ENCODE data around the gene GNAL.

DNA sequence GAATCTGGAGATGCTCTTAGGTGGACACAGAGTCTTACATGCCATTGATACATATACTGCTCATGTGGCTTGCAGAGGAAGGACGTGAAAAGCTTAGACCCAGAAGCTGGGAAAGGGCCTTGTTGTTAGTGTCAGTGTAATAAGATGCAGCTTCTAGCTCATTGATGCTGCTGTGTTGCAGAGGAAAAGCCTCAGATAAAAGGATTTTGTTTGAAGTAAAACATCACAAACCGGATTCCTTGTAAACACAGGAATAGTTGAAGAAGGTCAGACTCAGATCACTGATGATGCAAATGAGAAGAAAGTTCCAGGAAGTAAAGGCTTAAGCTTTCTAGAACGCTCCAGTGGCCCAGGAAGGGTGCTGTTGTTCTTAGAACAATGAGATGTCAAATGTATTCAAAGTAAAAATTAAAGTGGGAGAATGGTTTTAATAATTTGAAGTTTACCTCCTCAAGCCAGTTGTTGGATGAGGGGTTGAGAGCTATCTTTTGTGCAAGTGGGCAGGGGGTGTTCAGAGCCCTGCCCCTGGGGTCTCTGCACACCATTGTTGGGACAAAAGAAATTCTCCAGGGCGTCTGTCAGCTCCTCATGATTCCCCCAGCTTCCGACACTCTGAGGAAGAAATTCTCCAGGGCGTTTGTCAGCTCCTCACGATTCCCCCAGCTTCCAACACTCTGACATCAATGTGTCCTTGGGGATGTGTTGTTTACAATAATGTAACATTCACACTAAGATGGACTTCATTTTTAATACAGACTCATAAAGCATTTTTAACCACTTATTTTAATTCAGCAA lies 100.8 kb downstream of the GNAL start:
- no peak for TF ChIP-seq HOXA7 (CRISPR knock-in tag; IDR thresholded peaks at IDR 0.05; ENCODE audit: borderline replicate concordance)
- TF ChIP-seq, protein P1, sequence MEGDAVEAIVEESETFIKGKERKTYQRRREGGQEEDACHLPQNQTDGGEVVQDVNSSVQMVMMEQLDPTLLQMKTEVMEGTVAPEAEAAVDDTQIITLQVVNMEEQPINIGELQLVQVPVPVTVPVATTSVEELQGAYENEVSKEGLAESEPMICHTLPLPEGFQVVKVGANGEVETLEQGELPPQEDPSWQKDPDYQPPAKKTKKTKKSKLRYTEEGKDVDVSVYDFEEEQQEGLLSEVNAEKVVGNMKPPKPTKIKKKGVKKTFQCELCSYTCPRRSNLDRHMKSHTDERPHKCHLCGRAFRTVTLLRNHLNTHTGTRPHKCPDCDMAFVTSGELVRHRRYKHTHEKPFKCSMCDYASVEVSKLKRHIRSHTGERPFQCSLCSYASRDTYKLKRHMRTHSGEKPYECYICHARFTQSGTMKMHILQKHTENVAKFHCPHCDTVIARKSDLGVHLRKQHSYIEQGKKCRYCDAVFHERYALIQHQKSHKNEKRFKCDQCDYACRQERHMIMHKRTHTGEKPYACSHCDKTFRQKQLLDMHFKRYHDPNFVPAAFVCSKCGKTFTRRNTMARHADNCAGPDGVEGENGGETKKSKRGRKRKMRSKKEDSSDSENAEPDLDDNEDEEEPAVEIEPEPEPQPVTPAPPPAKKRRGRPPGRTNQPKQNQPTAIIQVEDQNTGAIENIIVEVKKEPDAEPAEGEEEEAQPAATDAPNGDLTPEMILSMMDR (tag by site-specific recombination; IDR thresholded peaks at IDR 0.05) = no peak
- TF ChIP-seq, protein P2, sequence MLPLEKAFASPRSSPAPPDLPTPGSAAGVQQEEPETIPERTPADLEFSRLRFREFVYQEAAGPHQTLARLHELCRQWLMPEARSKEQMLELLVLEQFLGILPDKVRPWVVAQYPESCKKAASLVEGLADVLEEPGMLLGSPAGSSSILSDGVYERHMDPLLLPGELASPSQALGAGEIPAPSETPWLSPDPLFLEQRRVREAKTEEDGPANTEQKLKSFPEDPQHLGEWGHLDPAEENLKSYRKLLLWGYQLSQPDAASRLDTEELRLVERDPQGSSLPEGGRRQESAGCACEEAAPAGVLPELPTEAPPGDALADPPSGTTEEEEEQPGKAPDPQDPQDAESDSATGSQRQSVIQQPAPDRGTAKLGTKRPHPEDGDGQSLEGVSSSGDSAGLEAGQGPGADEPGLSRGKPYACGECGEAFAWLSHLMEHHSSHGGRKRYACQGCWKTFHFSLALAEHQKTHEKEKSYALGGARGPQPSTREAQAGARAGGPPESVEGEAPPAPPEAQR (tag by site-specific recombination; IDR thresholded peaks at IDR 0.05) = no peak
- TF ChIP-seq, protein P3, sequence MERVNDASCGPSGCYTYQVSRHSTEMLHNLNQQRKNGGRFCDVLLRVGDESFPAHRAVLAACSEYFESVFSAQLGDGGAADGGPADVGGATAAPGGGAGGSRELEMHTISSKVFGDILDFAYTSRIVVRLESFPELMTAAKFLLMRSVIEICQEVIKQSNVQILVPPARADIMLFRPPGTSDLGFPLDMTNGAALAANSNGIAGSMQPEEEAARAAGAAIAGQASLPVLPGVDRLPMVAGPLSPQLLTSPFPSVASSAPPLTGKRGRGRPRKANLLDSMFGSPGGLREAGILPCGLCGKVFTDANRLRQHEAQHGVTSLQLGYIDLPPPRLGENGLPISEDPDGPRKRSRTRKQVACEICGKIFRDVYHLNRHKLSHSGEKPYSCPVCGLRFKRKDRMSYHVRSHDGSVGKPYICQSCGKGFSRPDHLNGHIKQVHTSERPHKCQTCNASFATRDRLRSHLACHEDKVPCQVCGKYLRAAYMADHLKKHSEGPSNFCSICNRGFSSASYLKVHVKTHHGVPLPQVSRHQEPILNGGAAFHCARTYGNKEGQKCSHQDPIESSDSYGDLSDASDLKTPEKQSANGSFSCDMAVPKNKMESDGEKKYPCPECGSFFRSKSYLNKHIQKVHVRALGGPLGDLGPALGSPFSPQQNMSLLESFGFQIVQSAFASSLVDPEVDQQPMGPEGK (tag by site-specific recombination; IDR thresholded peaks at IDR 0.05) = no peak
- no peak for TF ChIP-seq PBX3 (CRISPR knock-in tag; IDR thresholded peaks at IDR 0.05)
- TF ChIP-seq GLIS1 (tag by site-specific recombination; IDR thresholded peaks at IDR 0.05) = no peak
- no peak for TF ChIP-seq ZBTB17 (tag by site-specific recombination; IDR thresholded peaks at IDR 0.05)
- TF ChIP-seq ZNF626 (tag by site-specific recombination; IDR thresholded peaks at IDR 0.05) = no peak
- TF ChIP-seq ZNF549 (tag by site-specific recombination; IDR thresholded peaks at IDR 0.05) = no peak
- TF ChIP-seq ZNF670 (tag by site-specific recombination; IDR thresholded peaks at IDR 0.05; ENCODE audit: low read depth) = no peak
- TF ChIP-seq ZIC2 (tag by site-specific recombination; IDR thresholded peaks at IDR 0.05) = no peak
- TF ChIP-seq ZNF792 (tag by site-specific recombination; IDR thresholded peaks at IDR 0.05) = no peak

All from HEK293 (cell line).